Psoas muscle (tissue), 8 donors: ENCODE results near the gene PRR36. TPM values are rescaled to one million over a fixed set of nuclear protein-coding genes. Genes with fewer than 3 reads are reported as not detected.
A peak's percentile ranks its signal among the peaks of the same experiment; 100 is the strongest.

Source experiments
- ATAC-seq, 4 donors: fragments of 200-7000 bp; cut with Tn5 transposase; one replicate each; pipeline ENCODE4 v1.9.1; 2020; ENCODE audit warnings: moderate library complexity in 3 of 4, mild to moderate bottlenecking in 2 of 4
- DNase-seq, 2 donors: peaks; one replicate each; pipeline ENCODE4 v3.0.0-alpha.2; 2020
- H3K27ac ChIP-seq: fragments of 200-600 bp; one replicate; pipeline ENCODE4 v1.8.0; 2022
- H3K27me3 ChIP-seq, 3 donors: fragments of 200-600 bp in 1 of 3; one replicate each; pipeline versions ENCODE4 v1.6.1 to v1.8.0; 2013 to 2022; ENCODE audit warnings: low read length in 2 of 3, mild to moderate bottlenecking in 2 of 3, moderate library complexity in 1 of 3; ENCODE audit not compliant: insufficient read depth in 3 of 3
- H3K36me3 ChIP-seq, 2 donors: fragments of 200-600 bp in 1 of 2; one replicate each; pipeline versions ENCODE4 v1.6.1 to v1.8.0; 2013 to 2022; ENCODE audit warnings: low read depth in 1 of 2, mild to moderate bottlenecking in 1 of 2, moderate library complexity in 1 of 2; ENCODE audit not compliant: insufficient read depth in 1 of 2
- H3K4me1 ChIP-seq: fragments of 200-600 bp; one replicate; pipeline ENCODE4 v1.8.0; 2022
- H3K4me3 ChIP-seq: fragments of 200-600 bp; one replicate; pipeline ENCODE4 v1.8.0; 2022; ENCODE audit warnings: mild to moderate bottlenecking
- H3K9me3 ChIP-seq: fragments of 200-600 bp; one replicate; pipeline ENCODE4 v1.8.0; 2022
- CTCF ChIP-seq: fragments of 200-600 bp; IDR thresholded peaks from one replicate; pipeline ENCODE4 v1.8.0; 2022; ENCODE audit warnings: antibody characterized with exemption
- WGBS, 3 donors: extraction: QIAGEN DNeasy Blood & Tissue Kit; methylation state at CpG; one replicate each; pipeline versions ENCODE4 v1.1.6 to v1.1.7; 2013; 5-methylcytosine and 5-hydroxymethylcytosine counted together
- intact Hi-C, 2 donors: fragments of 100-400 bp; cut with DNase I; formaldehyde crosslinking; loops; one replicate each; pipeline versions ENCODE4 v1.11.0 to v1.14.2; 2022
- polyA plus RNA-seq, 3 donors: library from polyadenylated mRNA; stranded (reverse); fragments of 200-250 nt; gene quantifications; one replicate each; pipeline ENCODE4 v1.2.3, GENCODE V29; 2013
- total RNA-seq, 4 donors: library from RNA; stranded (reverse); fragmentation: NEBNext Ultra II Directional in 2 of 4; extraction: Animal tissue kit (Norgen Biotek cat#: 25700) in 2 of 4; gene quantifications; one replicate each; pipeline versions ENCODE4 v1.2.1 to v1.2.4, GENCODE V29; 2021 to 2023
- donor health status: healthy with polysubstance abuse.
- donor health status: DM: no; HTN: no; CAD: no; lungs with moderate emphysema.
- donor health status: Bipolar disorder and iron deficiency.
- donor health status: healthy.
- donor health status: DM: yes; HTN: yes; CAD: no.
- donor health status: DM: no; HTN: no; CAD: no.
- donor health status: DM: no; HTN: no; CAD: no.
- donor health status: DM: yes; HTN: yes; CAD: no.

Gene PRR36
- total and polyA plus RNA-seq, 7 donors = not detected

DNA sequence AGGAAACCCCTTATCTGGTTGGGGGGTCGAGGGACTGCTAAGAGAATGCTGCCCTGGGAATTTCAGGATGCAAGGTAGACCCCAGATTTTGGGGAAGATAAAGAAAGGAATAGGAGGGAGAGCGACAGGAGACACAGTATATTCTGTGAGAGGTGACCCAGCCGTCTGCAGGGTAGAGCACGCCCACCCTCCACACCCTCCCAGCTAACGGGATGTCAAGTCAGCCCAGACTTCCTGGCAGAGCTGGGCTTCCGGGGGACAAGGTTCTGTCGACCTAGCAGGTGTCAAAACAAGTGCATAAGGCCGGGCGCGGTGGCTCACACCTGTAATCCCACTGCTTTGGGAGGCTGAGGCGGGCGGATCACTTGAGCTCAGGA, 695 bp upstream of the PRR36 start:
- WGBS, 3 donors = 48 to 58% (median 51%) methylated on average over 12 of the region's 12 CpGs
- H3K4me1 ChIP-seq = no peaks in the 10 kb centered on the region
- no peaks in the 10 kb centered on the region for H3K36me3 ChIP-seq
- ATAC-seq (no peak), DNase-seq (no peak)
- H3K27me3 ChIP-seq = peaks cover 0 to 35% (median 21%) of the 10 kb centered on the region in 3 donors
- TF ChIP-seq CTCF = no peak
- intact Hi-C loops = no loop called here
- no peak overlapping the region for H3K27ac ChIP-seq
- H3K9me3 ChIP-seq = no peaks in the 10 kb centered on the region
- H3K4me3 ChIP-seq = no peak overlapping the region

DNA sequence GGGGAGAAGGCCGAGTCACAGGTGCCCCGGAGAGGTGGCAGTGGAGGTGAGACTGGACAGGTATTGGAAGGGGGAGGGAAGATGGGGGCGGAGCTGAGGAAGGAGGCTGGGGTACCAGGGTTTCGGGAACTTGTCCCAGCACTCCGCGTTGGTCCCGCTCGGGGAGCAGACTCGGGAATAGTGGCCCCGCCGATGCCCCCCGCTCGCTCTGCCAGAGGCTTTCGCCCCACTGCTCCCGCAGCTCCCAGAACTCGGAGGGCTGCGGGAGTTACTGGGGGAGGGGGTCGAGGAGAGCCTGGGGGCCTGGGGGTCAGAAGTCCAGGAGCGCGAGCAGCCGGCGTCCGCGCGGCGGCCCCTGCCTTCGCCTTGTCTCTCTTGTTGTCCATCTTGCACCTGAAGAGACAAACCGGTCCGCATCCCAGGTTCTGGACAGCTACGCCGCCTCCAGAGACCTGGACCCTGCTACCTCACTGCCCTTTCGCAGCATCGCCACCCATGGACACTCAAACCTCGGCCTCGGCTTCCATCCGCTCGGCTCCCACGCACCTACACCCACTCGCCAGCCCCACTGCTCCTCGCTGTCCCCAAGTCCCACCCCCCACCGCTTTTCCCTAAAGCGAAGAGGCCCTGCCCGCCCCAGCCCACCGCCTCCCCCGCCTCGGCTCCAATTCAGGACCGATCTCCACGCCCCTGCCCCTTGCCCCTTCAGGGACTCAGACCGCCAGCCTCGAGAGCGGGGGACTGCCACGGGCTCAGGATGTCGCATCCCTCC, 700 bp downstream of the PRR36 start:
- DNase-seq = peak in 1 of 2 donors; percentile 44
- intact Hi-C loops = no loop called here

DNA sequence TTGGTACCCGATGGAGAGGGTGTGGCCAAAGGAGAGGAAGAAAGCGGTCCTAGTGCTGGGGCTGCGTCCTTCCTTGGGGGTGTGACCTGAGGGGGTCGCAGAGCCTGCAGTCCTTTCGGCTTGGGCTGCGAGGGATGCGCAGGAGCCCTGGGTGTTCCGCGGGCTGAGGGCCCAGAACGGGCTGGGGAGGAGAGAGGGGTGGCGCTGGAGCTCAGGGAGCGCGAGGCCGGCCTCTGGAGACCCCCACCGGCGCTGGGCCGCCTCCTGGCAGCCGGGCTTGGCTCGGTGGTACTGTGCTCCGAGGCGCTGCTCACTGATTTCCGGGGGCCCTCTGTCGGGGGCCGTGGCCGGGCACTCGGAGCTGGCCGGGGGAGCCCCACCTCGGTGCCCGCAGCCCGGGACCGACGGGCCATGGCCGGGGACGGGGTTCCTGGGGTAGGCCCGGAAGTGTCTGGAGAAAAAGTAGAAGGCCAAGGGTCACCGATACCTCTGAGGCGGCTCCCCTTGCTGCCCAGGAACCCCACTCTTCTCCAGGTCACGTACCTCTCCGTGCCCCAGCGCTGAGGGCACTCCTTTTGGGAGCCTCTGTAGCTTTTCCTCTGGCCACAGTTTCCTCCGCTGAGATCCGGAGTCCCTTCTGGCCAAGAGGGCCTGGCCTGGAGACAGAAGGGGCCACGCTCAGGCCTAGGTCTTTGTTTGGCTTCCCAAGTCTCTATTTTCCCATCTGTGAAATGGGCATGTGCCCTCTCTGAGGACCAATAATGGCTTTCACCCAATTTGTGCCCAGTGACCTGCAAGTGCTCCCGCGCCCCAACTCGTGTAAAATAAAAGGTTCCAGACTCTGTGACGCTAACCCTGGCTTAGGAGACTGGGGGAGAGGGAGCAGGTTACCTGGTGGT, 1.6 kb downstream of the PRR36 start:
- H3K36me3 ChIP-seq = no peaks in the 10 kb centered on the region
- no peak overlapping the region for H3K4me3 ChIP-seq
- WGBS, 3 donors = 55 to 63% (median 62%) methylated on average over 34 to 47 of the region's 47 CpGs
- H3K4me1 ChIP-seq = peaks cover 8% of the 10 kb centered on the region
- peaks cover 0 to 48% (median 19%) of the 10 kb centered on the region in 3 donors for H3K27me3 ChIP-seq
- intact Hi-C loops = no loop called here
- no peaks in the 10 kb centered on the region for H3K9me3 ChIP-seq
- DNase-seq = no peak
- H3K27ac ChIP-seq = no peak overlapping the region
- ATAC-seq = no peak
- TF ChIP-seq CTCF = no peak

More for the DNA sequence above, 700 bp downstream of the PRR36 start:
- no peak overlapping the region for H3K27ac ChIP-seq
- no peak for TF ChIP-seq CTCF
- no peaks in the 10 kb centered on the region for H3K9me3 ChIP-seq
- WGBS, 3 donors = 10 to 20% (median 16%) methylated on average over 39 to 53 of the region's 53 CpGs
- peaks cover 0 to 39% (median 19%) of the 10 kb centered on the region in 3 donors for H3K27me3 ChIP-seq
- H3K4me1 ChIP-seq = peaks cover 6% of the 10 kb centered on the region
- H3K36me3 ChIP-seq = no peaks in the 10 kb centered on the region
- ATAC-seq = no peak
- H3K4me3 ChIP-seq = no peak overlapping the region

DNA sequence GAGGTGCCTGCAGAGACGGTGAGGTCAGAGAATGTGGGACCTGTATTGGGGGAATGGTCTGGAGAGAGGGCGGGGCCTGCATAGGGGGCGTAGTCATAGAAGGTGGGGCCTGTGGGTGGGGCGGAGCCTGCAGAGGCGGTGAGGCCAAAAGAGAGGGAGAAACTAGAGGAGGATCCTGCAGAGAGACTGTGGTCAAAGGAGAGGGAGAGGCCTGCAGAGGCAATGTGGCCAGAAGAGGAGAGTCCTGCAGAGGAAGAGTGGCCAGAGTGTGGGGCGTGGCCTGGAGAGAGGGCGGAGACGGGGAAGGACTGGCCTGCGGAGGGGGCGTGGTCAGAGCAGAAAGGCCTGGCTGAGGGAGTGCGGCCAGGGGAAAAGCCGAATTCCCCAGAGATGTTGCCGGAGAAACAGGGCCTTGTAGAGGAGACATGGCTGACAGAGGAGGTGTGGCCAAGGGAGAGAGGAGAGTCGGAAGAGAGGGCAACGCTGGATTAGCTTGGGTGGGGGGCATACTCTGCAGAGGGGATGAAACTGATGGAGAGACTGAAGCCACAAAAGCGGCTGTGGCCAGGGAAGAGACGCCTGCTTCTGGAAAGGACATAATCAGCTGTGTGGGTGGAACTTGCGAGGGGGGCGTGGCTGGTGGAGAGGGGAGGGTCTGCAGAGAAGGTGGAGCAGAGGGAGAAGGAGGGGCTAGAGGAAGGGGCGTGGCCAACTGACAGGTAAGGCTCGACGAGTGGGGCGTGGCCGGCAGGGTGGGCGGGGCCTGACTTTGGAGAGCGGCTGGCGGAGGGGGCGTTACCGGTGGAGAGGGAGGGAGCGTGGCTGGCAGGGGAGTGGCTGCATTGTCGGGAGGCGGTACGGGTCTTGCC, 2.5 kb downstream of the PRR36 start:
- no peak for TF ChIP-seq CTCF
- whole genome bisulfite sequencing, 3 donors = 7 to 9% (median 8%) methylated on average over 32 to 33 of the region's 33 CpGs
- no peaks in the 10 kb centered on the region for H3K36me3 ChIP-seq
- ATAC-seq (peak; percentile 30 to 57 (median 48)), DNase-seq (peak; percentile 80 to 86)
- no peak overlapping the region for H3K27ac ChIP-seq
- H3K4me3 ChIP-seq = no peak overlapping the region
- H3K4me1 ChIP-seq = peaks cover 8% of the 10 kb centered on the region
- no peaks in the 10 kb centered on the region for H3K9me3 ChIP-seq
- intact Hi-C loops = no loop called here
- H3K27me3 ChIP-seq = peaks cover 0 to 57% (median 20%) of the 10 kb centered on the region in 3 donors
